GM12878 (cell line): ENCODE results near the gene TXN2. TPM values are rescaled to one million over a fixed set of nuclear protein-coding genes. Genes with fewer than 3 reads are reported as not detected.
A peak's percentile ranks its signal among the peaks of the same experiment; 100 is the strongest.

Experiments used
- ATAC-seq: fragments of 200-7000 bp; cut with Tn5 transposase; 3 replicates; pipeline ENCODE4 v1.9.1; 2020; ENCODE audit warnings: mild to moderate bottlenecking, moderate library complexity
- BruUV-seq: library from RNA; stranded (reverse); fragments of 400-500 nt; replicated peaks from 2 replicates; lab custom pipeline; 2021; lab: Mats Ljungman, UMichigan
- CTCF ChIA-PET: fragments of 300-600 bp; sonication (Branson Sonifier 250); formaldehyde crosslinking; extraction: SDS; loops from one replicate; lab custom pipeline; 2021; ENCODE audit warnings: inconsistent platforms; lab: Yijun Ruan, JAX
- POLR2A ChIA-PET: fragments of 350-600 bp; formaldehyde crosslinking; extraction: SDS; loops from one replicate; lab custom pipeline; 2021; ENCODE audit warnings: inconsistent platforms; lab: Charles Lee
- RAD21 ChIA-PET: fragments of 300-600 bp; sonication (Branson Sonifier 250); formaldehyde crosslinking; loops from one replicate; lab custom pipeline; 2023; ENCODE audit warnings: antibody characterized with exemption; ENCODE audit not compliant: unreplicated experiment; lab: Charles Lee
- SMC1A ChIA-PET: fragments of 300-600 bp; sonication (Branson Sonifier 250); formaldehyde crosslinking; loops from one replicate; lab custom pipeline; 2023; ENCODE audit not compliant: unreplicated experiment, uncharacterized antibody; lab: Charles Lee
- DNase-seq: peaks from one replicate; pipeline ENCODE4 v3.0.0-alpha.2; 2011; ENCODE audit warnings: low read depth, low spot score
- FAIRE-seq: peaks from 3 replicates; lab custom pipeline; 2011; peaks lifted over from hg19 to GRCh38; lab: Jason Lieb, UNC
- H2AFZ ChIP-seq: 2 replicates; pipeline ENCODE4 v1.6.0; 2011; ENCODE audit warnings: low read depth, low read length, control low read depth; ENCODE audit not compliant: control insufficient read depth
- H3K27ac ChIP-seq: 2 replicates; pipeline ENCODE4 v1.5.1; 2011; ENCODE audit warnings: control low read depth; ENCODE audit not compliant: control insufficient read depth, insufficient read depth
- H3K27me3 ChIP-seq, 2 experiments: replicated peaks in 1 of 2; 2 replicates each; pipeline versions ENCODE4 v1.6.0 to v1.6.1; 2011; ENCODE audit warnings: low read length in 1 of 2; ENCODE audit not compliant: control insufficient read depth in 2 of 2, insufficient read depth in 2 of 2
- H3K36me3 ChIP-seq, 2 experiments: 2 replicates each; pipeline ENCODE4 v1.5.1; 2011; ENCODE audit warnings: low read length in 1 of 2; ENCODE audit not compliant: control insufficient read depth in 2 of 2, insufficient read depth in 2 of 2
- H3K4me1 ChIP-seq: 2 replicates; pipeline ENCODE4 v1.6.1; 2011; ENCODE audit warnings: mild to moderate bottlenecking, low read length, moderate library complexity, mixed read lengths; ENCODE audit not compliant: control insufficient read depth, insufficient read depth
- H3K4me2 ChIP-seq: 2 replicates; pipeline ENCODE4 v1.6.0; 2011; ENCODE audit warnings: control low read depth; ENCODE audit not compliant: control insufficient read depth, insufficient read depth
- H3K4me3 ChIP-seq: fragments of 200-600 bp; sonication (generic); 2 replicates; pipeline ENCODE4 v1.5.1; 2016
- H3K79me2 ChIP-seq: 2 replicates; pipeline ENCODE4 v1.6.0; 2011; ENCODE audit warnings: low read length; ENCODE audit not compliant: control insufficient read depth, insufficient read depth
- H3K9ac ChIP-seq: 2 replicates; pipeline ENCODE4 v1.8.0; 2011; ENCODE audit warnings: low read length, control low read depth, mixed read lengths; ENCODE audit not compliant: control insufficient read depth, insufficient read depth
- H3K9me3 ChIP-seq: replicated peaks from 3 replicates; pipeline ENCODE4 v1.5.1; 2011; ENCODE audit warnings: mild to moderate bottlenecking, low read length; ENCODE audit not compliant: control insufficient read depth, insufficient read depth
- H4K20me1 ChIP-seq: 2 replicates; pipeline ENCODE4 v1.6.0; 2011; ENCODE audit not compliant: control insufficient read depth, insufficient read depth
- CBX5 ChIP-seq: sonication (generic); IDR thresholded peaks from 2 replicates; pipeline ENCODE4 v1.6.1; 2016; ENCODE audit warnings: low read depth, moderate library complexity, mild to moderate bottlenecking, inconsistent platforms
- HDGF ChIP-seq: fragments of 450-650 bp; IDR thresholded peaks from 2 replicates; pipeline ENCODE4 v1.6.1; 2016; ENCODE audit warnings: antibody characterized with exemption
- PAX8 ChIP-seq: fragments of 450-650 bp; IDR thresholded peaks from 2 replicates; pipeline ENCODE4 v1.6.1; 2017; ENCODE audit warnings: mild to moderate bottlenecking, moderate library complexity
- RAD21 ChIP-seq: IDR thresholded peaks from 2 replicates; pipeline ENCODE4 v1.6.1; 2011; ENCODE audit warnings: mild to moderate bottlenecking, low read depth, low read length, moderate library complexity; ENCODE audit not compliant: insufficient read depth
- SMAD5 ChIP-seq: IDR thresholded peaks from 2 replicates; pipeline ENCODE4 v1.6.1; 2016; ENCODE audit warnings: antibody characterized with exemption, low read depth
- SMC3 ChIP-seq: IDR thresholded peaks from 2 replicates; pipeline ENCODE4 v1.6.1; 2011; ENCODE audit warnings: low read length, improper control_type of control experiment, borderline replicate concordance
- WGBS: methylation state at CpG from one replicate; pipeline ENCODE4 v1.1.6; 2016; ENCODE audit warnings: low lambda C conversion rate; ENCODE audit not compliant: insufficient replicate concordance, insufficient coverage; ENCODE audit errors: missing lambda C conversion rate; 5-methylcytosine and 5-hydroxymethylcytosine counted together
- in situ Hi-C: fragments of 300-500 bp; cut with MboI; formaldehyde crosslinking; loops from 9 replicates; pipeline ENCODE4 v1.14.3; 2018; ENCODE audit warnings: mixed read lengths
- intact Hi-C: fragments of 100-400 bp; cut with micrococcal nuclease; formaldehyde crosslinking; loops from one replicate; pipeline ENCODE4 v1.14.2; 2022; ENCODE audit not compliant: unreplicated experiment
- polyA plus RNA-seq, 11 experiments: library from polyadenylated mRNA; depleted of rRNA in 4 of 11; unstranded in 6 of 11; stranded (reverse) in 5 of 11; fragments of >200 nt; fragmentation: Nextera tagmentation in 4 of 11; fragmentation: Illumina TruSeq in 1 of 11; extraction: Ambion mirVana in 4 of 11; extraction: Trizol in 1 of 11; gene quantifications; 1 replicate in 1 of 11; 2 replicates in 10 of 11; pipeline versions ENCODE4 v1.2.1 to v1.2.3, GENCODE V29; 2011 to 2016; ENCODE audit warnings: inconsistent platforms in 2 of 11, missing spikeins in 2 of 11, low read depth in 1 of 11
- total RNA-seq, 4 experiments: library from RNA; depleted of rRNA in 3 of 4; stranded (reverse); fragments of >200 nt in 3 of 4; fragmentation: Illumina TruSeq in 1 of 4; extraction: Trizol in 1 of 4; gene quantifications; 2 replicates each; pipeline versions ENCODE4 v1.2.1 to v1.2.3, GENCODE V29; 2013 to 2021
- TF ChIP-seq, protein P1 (sequence below): IDR thresholded peaks from 2 replicates; pipeline ENCODE4 v1.6.1; 2012; ENCODE audit warnings: low read depth, low read length, improper control_type of control experiment
- TF ChIP-seq, protein P2 (sequence below): IDR thresholded peaks from 2 replicates; pipeline ENCODE4 v1.6.1; 2011; ENCODE audit warnings: borderline replicate concordance, low read depth, mild to moderate bottlenecking, moderate library complexity, mixed read lengths, low read length; ENCODE audit not compliant: insufficient read depth; ENCODE audit errors: extremely low read length
- TF ChIP-seq, protein P3 (sequence below), 3 experiments: IDR thresholded peaks in 2 of 3; conservative IDR thresholded peaks in 1 of 3; 2 replicates each; pipeline ENCODE4 v1.5.1; 2011; ENCODE audit warnings: low read depth in 3 of 3, low read length in 3 of 3, mild to moderate bottlenecking in 3 of 3, control low read depth in 2 of 3, moderate library complexity in 2 of 3, inconsistent platforms in 1 of 3, mixed read lengths in 1 of 3; ENCODE audit not compliant: control insufficient read depth in 2 of 3, insufficient read depth in 1 of 3; ENCODE audit errors: extremely low read depth in 1 of 3

Gene TXN2
- total and polyA plus RNA-seq, 10 of the 15 experiments (the other 5 are each of a cell fraction or from before 2014, with no cell fraction given) = 70.2 to 350 (median 183) TPM

DNA sequence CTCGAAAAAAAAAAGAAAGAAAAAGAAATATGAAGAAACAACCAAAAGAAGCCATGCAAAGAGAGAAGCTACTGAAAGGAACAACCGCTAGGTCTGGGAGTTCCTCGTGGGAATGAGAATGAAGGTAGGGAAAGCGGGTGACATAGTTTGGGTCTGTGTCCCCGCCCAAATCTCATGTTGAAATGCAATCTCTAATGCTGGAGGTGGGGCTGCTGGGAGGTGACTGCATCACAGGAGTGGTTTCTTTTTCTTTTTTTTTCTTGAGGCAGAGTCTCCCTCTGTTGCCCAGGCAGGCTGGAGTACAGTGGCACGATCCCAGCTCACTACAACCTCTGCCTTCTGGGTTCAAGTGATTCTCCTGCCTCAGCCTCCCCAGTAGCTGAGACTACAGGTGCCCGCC lies 9.7 kb upstream of the TXN2 start (continued):
- TF ChIP-seq, protein P1, sequence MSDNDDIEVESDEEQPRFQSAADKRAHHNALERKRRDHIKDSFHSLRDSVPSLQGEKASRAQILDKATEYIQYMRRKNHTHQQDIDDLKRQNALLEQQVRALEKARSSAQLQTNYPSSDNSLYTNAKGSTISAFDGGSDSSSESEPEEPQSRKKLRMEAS = no peak
- no peak for TF ChIP-seq SMAD5
- TF ChIP-seq, all 136 proteins: peak for 0

DNA sequence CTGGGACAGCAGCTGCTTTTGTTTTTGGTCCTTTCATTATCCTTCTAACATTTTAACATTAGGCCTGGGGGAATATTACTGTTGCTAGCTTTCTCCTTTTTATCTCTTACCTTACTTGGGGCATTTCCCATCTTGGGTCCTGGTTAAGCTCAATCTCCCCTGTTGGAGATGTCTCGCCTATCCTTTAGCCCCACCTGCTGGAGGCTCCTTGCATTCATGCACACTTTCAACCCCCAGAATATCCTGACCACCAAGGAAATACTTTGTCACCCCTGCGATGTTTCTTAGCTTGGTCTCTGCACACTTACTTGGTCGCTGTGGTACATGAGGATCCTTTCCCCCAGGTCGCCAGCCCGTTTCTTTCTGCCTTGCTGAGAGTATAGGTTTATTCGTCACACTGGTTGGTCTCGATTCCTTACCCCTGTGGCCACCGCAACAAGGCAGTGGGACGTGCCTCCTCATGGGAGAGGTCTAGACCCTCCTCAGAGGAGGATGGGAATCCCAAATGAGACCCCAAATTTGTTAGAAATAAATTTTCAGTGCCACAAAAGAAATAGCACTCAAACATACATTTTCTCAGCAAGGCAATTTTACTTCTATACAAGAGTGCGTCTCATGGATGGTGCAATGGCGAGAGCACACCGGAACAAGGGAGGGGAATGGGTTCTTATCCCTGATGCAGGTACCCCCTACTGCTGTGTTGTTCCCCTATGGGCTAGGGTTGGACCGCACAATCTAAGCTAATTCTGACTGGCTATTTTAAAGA lies 5.4 kb upstream of the TXN2 start:
- Histone ChIP-seq H3K9me3 (no peaks in the 10 kb centered on the region; the same call in 1 of the 3 replicates), H3K27ac (no peak overlapping the region), H2AFZ (no peak overlapping the region), H3K4me1 (no peaks in the 10 kb centered on the region), H3K79me2 (no peaks in the 10 kb centered on the region), H3K9ac (no peak overlapping the region), H3K4me2 (no peak overlapping the region), H4K20me1 (no peaks in the 10 kb centered on the region), H3K27me3 (no peaks in the 10 kb centered on the region), H3K36me3 (peaks cover 0 to 2% of the 10 kb centered on the region in 2 experiments; a peak in 1 of 4 replicates), H3K4me3 (no peak overlapping the region)
- CTCF ChIA-PET = interaction anchor here (0.6 to 3.0 kb wide), 34 partner anchors 10 to 326 kb away, joined by 3 to 41 read pairs (median 4); partner anchors contain the start of genes APOL3 and FOXRED2
- POLR2A ChIA-PET = no interaction called here
- 80% methylated on average over 13 of the region's 13 CpGs for whole genome bisulfite sequencing
- no TSS peak for BruUV-seq
- ATAC-seq (peak; percentile 25; the same call in 2 of the 3 replicates), DNase-seq (no peak), FAIRE-seq (no peak)
- intact Hi-C loops (loop anchor here (10.0 kb wide), 1 partner anchor 292 kb away; no protein-coding TSS in a partner anchor), in situ Hi-C loops (no loop called here)
- TF ChIP-seq PAX8 (no peak), SMC3 (peak; percentile 27; the same call in 1 of the 2 replicates), RAD21 (peak; percentile 53), CBX5 (peak; percentile 61; the same call in 1 of the 2 replicates), HDGF (no peak)
- TF ChIP-seq, protein P2, sequence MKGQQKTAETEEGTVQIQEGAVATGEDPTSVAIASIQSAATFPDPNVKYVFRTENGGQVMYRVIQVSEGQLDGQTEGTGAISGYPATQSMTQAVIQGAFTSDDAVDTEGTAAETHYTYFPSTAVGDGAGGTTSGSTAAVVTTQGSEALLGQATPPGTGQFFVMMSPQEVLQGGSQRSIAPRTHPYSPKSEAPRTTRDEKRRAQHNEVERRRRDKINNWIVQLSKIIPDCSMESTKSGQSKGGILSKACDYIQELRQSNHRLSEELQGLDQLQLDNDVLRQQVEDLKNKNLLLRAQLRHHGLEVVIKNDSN = no peak
- TF ChIP-seq, protein P3, sequence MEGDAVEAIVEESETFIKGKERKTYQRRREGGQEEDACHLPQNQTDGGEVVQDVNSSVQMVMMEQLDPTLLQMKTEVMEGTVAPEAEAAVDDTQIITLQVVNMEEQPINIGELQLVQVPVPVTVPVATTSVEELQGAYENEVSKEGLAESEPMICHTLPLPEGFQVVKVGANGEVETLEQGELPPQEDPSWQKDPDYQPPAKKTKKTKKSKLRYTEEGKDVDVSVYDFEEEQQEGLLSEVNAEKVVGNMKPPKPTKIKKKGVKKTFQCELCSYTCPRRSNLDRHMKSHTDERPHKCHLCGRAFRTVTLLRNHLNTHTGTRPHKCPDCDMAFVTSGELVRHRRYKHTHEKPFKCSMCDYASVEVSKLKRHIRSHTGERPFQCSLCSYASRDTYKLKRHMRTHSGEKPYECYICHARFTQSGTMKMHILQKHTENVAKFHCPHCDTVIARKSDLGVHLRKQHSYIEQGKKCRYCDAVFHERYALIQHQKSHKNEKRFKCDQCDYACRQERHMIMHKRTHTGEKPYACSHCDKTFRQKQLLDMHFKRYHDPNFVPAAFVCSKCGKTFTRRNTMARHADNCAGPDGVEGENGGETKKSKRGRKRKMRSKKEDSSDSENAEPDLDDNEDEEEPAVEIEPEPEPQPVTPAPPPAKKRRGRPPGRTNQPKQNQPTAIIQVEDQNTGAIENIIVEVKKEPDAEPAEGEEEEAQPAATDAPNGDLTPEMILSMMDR (IDR thresholded peaks at IDR 0.05 in 2 of 3, conservative IDR thresholded peaks at IDR 0.05 in 1 of 3; ENCODE audit: control insufficient read depth in 2 of 3, extremely low read depth in 1 of 3, insufficient read depth in 1 of 3, low read depth in 3 of 3, low read length in 3 of 3) = peak; percentile 48 to 61 (median 55)
- SMC1A ChIA-PET = interaction anchor here (0.8 to 1.7 kb wide), 5 partner anchors 16 to 209 kb away, joined by 3 to 6 read pairs (median 5); no protein-coding TSS in a partner anchor
- RAD21 ChIA-PET = interaction anchor here (0.7 to 1.6 kb wide), 8 partner anchors 16 to 473 kb away, joined by 3 to 6 read pairs (median 4); no protein-coding TSS in a partner anchor
